ENCODE data around the gene LIN7B. TPM values are rescaled to one million over a fixed set of nuclear protein-coding genes. Genes with fewer than 3 reads are reported as not detected.

The LIN7B gene
- total and polyA plus RNA-seq, 9 of the 15 experiments (the other 6 are each of a cell fraction or from before 2014, with no cell fraction given): 0.89 to 15.7 (median 4.0) TPM

GRCh38 chr19:49155820-49156346 lies 41.7 kb downstream of the LIN7B start (continued):
- TF ChIP-seq CHD4 (IDR thresholded peaks at IDR 0.05; ENCODE audit: insufficient read depth, insufficient replicate concordance, low read depth, low read length, poor library complexity, severe bottlenecking): no peak
- TF ChIP-seq ZNF830 (CRISPR knock-in tag; IDR thresholded peaks at IDR 0.05): no peak
- 0 out of 2 replicates have a peak, but pooled peaks have one; percentile 39 for TF ChIP-seq PHF21A (IDR thresholded peaks at IDR 0.05; ENCODE audit: borderline replicate concordance, low read depth)
- no peak for TF ChIP-seq BRD4 (IDR thresholded peaks at IDR 0.05)
- TF ChIP-seq NR2C2 (CRISPR knock-in tag; IDR thresholded peaks at IDR 0.05): no peak
- TF ChIP-seq NR2C2 (tag; IDR thresholded peaks at IDR 0.05): no peak
- no peak for TF ChIP-seq DIDO1 (tag; IDR thresholded peaks at IDR 0.05; ENCODE audit: low read depth)
- 0 out of 2 replicates have a peak, but pooled peaks have one; percentile 8 for TF ChIP-seq JUND (IDR thresholded peaks at IDR 0.05; ENCODE audit: borderline replicate concordance, low read depth, low read length)
- TF ChIP-seq JUND (tag; IDR thresholded peaks at IDR 0.05; ENCODE audit: borderline replicate concordance, low read depth, low read length): no peak; the same call in 2 of the 3 replicates
- no peak for TF ChIP-seq ZNF133 (CRISPR knock-in tag; IDR thresholded peaks at IDR 0.05)
- no peak for TF ChIP-seq ZNF274 (IDR thresholded peaks at IDR 0.05; ENCODE audit: borderline replicate concordance, low read depth, low read length)
- TF ChIP-seq ZKSCAN3 (CRISPR knock-in tag; IDR thresholded peaks at IDR 0.05): no peak
- no peak for TF ChIP-seq FOXO4 (CRISPR knock-in tag; IDR thresholded peaks at IDR 0.05)
- no peak for TF ChIP-seq SFPQ (IDR thresholded peaks at IDR 0.05; ENCODE audit: low read depth, low read length)
- TF ChIP-seq TOE1 (IDR thresholded peaks at IDR 0.05; ENCODE audit: borderline replicate concordance): peak; percentile 69; the same call in 1 of the 2 replicates
- no peak for TF ChIP-seq TOE1 (CRISPR knock-in tag; IDR thresholded peaks at IDR 0.05; ENCODE audit: borderline replicate concordance, low read depth)
- peak; percentile 83 for TF ChIP-seq DPF2 (IDR thresholded peaks at IDR 0.05)
- TF ChIP-seq RAD21 (CRISPR knock-in tag; conservative IDR thresholded peaks at IDR 0.05 in 1 of 2, IDR thresholded peaks at IDR 0.05 in 1 of 2): no peak
- TF ChIP-seq HCFC1 (IDR thresholded peaks at IDR 0.05; ENCODE audit: low read depth, low read length): no peak
- TF ChIP-seq E4F1 (CRISPR knock-in tag; IDR thresholded peaks at IDR 0.05; ENCODE audit: borderline replicate concordance): no peak
- peak; percentile 51; the same call in 1 of the 2 replicates for TF ChIP-seq ZBTB26 (CRISPR knock-in tag; IDR thresholded peaks at IDR 0.05)
- TF ChIP-seq MBD2 (IDR thresholded peaks at IDR 0.05; ENCODE audit: borderline replicate concordance, low read depth): no peak
